ENCODE results near the gene VPS8. TPM values are rescaled to one million over a fixed set of nuclear protein-coding genes. Genes with fewer than 3 reads are reported as not detected.
A peak's percentile ranks its signal among the peaks of the same experiment; 100 is the strongest.

The VPS8 gene
- total and polyA plus RNA-seq, 2 of the 13 experiments (the other 11 are each of a cell fraction or from before 2014, with no cell fraction given) = 14.2 to 35.1 TPM

DNA sequence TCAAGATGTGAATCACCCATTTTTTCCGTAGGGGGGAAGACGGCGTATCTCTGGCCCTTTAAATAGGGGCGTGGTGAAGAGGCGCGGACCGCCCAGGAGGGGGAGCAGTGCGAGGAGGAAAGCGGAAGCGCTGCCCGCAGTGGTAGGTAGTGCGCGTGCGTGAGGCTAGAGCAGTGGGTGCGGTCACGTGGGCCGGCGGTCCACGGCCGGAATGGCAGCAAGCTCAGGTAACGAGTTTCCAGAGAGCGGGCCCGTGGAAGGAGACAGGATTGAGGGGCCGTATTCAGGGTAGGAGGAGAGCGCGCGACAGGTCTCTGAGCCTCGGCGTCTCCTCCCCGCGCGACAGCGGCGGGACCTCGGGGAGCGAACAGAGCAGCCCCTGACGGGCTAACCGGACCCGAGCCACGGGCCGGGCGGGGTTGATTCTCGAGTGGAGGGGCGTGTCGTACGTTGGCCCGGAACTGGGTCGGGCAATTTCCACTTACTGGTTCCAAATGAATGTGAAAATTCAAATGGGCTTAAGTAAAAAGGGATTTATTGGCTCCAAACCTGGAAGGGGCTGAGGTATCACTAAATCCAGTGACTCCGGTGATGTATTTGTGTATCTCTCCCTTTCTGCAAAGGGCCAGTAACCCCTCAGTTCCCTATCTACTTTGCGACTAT is at the start of gene VPS8 (continued):
- TF ChIP-seq PAWR (CRISPR knock-in tag; IDR thresholded peaks at IDR 0.05; ENCODE audit: borderline replicate concordance) = no peak
- TF ChIP-seq DZIP1 (CRISPR knock-in tag; IDR thresholded peaks at IDR 0.05) = no peak
- TF ChIP-seq SMYD3 (CRISPR knock-in tag; IDR thresholded peaks at IDR 0.05) = no peak
- TF ChIP-seq, protein P1, sequence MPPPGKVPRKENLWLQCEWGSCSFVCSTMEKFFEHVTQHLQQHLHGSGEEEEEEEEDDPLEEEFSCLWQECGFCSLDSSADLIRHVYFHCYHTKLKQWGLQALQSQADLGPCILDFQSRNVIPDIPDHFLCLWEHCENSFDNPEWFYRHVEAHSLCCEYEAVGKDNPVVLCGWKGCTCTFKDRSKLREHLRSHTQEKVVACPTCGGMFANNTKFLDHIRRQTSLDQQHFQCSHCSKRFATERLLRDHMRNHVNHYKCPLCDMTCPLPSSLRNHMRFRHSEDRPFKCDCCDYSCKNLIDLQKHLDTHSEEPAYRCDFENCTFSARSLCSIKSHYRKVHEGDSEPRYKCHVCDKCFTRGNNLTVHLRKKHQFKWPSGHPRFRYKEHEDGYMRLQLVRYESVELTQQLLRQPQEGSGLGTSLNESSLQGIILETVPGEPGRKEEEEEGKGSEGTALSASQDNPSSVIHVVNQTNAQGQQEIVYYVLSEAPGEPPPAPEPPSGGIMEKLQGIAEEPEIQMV (CRISPR knock-in tag; IDR thresholded peaks at IDR 0.05; ENCODE audit: low read depth) = peak; percentile 86; the same call in 1 of the 2 replicates
- TF ChIP-seq RFXANK (CRISPR knock-in tag; IDR thresholded peaks at IDR 0.05) = 0 out of 2 replicates have a peak, but pooled peaks have one; percentile 58
- TF ChIP-seq, protein P2, sequence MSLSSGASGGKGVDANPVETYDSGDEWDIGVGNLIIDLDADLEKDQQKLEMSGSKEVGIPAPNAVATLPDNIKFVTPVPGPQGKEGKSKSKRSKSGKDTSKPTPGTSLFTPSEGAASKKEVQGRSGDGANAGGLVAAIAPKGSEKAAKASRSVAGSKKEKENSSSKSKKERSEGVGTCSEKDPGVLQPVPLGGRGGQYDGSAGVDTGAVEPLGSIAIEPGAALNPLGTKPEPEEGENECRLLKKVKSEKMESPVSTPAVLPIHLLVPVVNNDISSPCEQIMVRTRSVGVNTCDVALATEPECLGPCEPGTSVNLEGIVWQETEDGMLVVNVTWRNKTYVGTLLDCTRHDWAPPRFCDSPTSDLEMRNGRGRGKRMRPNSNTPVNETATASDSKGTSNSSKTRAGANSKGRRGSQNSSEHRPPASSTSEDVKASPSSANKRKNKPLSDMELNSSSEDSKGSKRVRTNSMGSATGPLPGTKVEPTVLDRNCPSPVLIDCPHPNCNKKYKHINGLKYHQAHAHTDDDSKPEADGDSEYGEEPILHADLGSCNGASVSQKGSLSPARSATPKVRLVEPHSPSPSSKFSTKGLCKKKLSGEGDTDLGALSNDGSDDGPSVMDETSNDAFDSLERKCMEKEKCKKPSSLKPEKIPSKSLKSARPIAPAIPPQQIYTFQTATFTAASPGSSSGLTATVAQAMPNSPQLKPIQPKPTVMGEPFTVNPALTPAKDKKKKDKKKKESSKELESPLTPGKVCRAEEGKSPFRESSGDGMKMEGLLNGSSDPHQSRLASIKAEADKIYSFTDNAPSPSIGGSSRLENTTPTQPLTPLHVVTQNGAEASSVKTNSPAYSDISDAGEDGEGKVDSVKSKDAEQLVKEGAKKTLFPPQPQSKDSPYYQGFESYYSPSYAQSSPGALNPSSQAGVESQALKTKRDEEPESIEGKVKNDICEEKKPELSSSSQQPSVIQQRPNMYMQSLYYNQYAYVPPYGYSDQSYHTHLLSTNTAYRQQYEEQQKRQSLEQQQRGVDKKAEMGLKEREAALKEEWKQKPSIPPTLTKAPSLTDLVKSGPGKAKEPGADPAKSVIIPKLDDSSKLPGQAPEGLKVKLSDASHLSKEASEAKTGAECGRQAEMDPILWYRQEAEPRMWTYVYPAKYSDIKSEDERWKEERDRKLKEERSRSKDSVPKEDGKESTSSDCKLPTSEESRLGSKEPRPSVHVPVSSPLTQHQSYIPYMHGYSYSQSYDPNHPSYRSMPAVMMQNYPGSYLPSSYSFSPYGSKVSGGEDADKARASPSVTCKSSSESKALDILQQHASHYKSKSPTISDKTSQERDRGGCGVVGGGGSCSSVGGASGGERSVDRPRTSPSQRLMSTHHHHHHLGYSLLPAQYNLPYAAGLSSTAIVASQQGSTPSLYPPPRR (CRISPR knock-in tag; IDR thresholded peaks at IDR 0.05; ENCODE audit: borderline replicate concordance) = no peak
- TF ChIP-seq ELF1 (CRISPR knock-in tag; IDR thresholded peaks at IDR 0.05) = peak; percentile 99
- no peak for TF ChIP-seq ZNF451 (CRISPR knock-in tag; IDR thresholded peaks at IDR 0.05)
- no peak for TF ChIP-seq SUZ12 (IDR thresholded peaks at IDR 0.05; ENCODE audit: low read depth, low read length)
- TF ChIP-seq, protein P3, sequence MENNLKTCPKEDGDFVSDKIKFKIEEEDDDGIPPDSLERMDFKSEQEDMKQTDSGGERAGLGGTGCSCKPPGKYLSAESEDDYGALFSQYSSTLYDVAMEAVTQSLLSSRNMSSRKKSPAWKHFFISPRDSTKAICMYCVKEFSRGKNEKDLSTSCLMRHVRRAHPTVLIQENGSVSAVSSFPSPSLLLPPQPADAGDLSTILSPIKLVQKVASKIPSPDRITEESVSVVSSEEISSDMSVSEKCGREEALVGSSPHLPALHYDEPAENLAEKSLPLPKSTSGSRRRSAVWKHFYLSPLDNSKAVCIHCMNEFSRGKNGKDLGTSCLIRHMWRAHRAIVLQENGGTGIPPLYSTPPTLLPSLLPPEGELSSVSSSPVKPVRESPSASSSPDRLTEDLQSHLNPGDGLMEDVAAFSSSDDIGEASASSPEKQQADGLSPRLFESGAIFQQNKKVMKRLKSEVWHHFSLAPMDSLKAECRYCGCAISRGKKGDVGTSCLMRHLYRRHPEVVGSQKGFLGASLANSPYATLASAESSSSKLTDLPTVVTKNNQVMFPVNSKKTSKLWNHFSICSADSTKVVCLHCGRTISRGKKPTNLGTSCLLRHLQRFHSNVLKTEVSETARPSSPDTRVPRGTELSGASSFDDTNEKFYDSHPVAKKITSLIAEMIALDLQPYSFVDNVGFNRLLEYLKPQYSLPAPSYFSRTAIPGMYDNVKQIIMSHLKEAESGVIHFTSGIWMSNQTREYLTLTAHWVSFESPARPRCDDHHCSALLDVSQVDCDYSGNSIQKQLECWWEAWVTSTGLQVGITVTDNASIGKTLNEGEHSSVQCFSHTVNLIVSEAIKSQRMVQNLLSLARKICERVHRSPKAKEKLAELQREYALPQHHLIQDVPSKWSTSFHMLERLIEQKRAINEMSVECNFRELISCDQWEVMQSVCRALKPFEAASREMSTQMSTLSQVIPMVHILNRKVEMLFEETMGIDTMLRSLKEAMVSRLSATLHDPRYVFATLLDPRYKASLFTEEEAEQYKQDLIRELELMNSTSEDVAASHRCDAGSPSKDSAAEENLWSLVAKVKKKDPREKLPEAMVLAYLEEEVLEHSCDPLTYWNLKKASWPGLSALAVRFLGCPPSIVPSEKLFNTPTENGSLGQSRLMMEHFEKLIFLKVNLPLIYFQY (CRISPR knock-in tag; IDR thresholded peaks at IDR 0.05; ENCODE audit: borderline replicate concordance) = peak; percentile 54; the same call in 1 of the 2 replicates
- no peak for TF ChIP-seq DPF2 (CRISPR knock-in tag; IDR thresholded peaks at IDR 0.05; ENCODE audit: borderline replicate concordance, low read depth)
- TF ChIP-seq ZNF136 (CRISPR knock-in tag; IDR thresholded peaks at IDR 0.05; ENCODE audit: low read depth) = 0 out of 2 replicates have a peak, but pooled peaks have one; percentile 72
- TF ChIP-seq PAF1 (CRISPR knock-in tag; IDR thresholded peaks at IDR 0.05) = no peak
- no peak for TF ChIP-seq NFIB (CRISPR knock-in tag; IDR thresholded peaks at IDR 0.05; ENCODE audit: borderline replicate concordance)

Data from HepG2 (cell line).